ENCODE results near the gene PHF5A.

DNA sequence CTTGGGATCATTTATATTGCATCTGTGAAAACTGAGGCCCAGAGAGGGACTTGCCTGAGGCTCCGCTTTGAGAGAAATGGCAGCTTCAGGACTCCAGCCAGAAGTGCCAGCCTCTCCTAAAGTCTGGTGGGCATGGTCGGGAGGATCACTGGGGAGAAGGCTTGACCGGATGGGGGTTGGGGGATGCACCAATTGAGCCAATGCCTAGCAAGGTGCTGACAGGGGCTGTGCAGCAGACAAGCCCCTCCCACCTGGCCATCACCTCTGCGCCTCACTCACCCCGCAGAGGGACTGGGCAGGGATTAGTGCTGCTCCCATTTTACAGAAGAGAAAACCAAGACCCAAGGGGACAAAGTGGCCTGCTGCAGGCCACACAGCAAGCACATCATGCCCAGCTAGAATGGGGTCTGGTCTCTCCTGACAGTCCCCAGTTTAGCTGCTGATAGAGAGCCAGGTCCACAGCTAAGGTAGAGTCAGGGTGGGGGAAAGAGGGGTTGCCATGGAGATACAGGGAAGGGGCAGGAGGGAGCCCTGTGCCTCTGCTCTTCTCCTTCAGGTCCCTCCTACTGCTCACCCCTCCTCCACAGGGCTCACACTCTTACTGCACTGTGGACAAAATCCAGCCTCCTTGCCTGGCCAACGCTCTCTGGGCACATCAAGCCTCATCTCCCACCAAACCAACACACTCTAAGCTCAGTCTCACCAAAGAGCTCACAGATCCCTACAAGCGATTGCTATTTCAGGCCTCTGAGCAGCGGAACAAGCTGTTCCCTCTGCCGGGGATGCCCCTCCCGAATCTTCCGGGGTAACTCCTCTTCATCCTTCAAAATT is 57.3 kb downstream of the PHF5A start:
- no peak for TF ChIP-seq TAF1 (IDR thresholded peaks at IDR 0.05; ENCODE audit: borderline replicate concordance, insufficient read depth, low read length)
- TF ChIP-seq, protein P1, sequence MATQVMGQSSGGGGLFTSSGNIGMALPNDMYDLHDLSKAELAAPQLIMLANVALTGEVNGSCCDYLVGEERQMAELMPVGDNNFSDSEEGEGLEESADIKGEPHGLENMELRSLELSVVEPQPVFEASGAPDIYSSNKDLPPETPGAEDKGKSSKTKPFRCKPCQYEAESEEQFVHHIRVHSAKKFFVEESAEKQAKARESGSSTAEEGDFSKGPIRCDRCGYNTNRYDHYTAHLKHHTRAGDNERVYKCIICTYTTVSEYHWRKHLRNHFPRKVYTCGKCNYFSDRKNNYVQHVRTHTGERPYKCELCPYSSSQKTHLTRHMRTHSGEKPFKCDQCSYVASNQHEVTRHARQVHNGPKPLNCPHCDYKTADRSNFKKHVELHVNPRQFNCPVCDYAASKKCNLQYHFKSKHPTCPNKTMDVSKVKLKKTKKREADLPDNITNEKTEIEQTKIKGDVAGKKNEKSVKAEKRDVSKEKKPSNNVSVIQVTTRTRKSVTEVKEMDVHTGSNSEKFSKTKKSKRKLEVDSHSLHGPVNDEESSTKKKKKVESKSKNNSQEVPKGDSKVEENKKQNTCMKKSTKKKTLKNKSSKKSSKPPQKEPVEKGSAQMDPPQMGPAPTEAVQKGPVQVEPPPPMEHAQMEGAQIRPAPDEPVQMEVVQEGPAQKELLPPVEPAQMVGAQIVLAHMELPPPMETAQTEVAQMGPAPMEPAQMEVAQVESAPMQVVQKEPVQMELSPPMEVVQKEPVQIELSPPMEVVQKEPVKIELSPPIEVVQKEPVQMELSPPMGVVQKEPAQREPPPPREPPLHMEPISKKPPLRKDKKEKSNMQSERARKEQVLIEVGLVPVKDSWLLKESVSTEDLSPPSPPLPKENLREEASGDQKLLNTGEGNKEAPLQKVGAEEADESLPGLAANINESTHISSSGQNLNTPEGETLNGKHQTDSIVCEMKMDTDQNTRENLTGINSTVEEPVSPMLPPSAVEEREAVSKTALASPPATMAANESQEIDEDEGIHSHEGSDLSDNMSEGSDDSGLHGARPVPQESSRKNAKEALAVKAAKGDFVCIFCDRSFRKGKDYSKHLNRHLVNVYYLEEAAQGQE (IDR thresholded peaks at IDR 0.05; ENCODE audit: insufficient read depth in 1 of 2, low read depth in 2 of 2, low read length in 2 of 2) = no peak
